Activated T-cell treated with anti-CD3 and anti-CD28 coated beads, Interleukin-2, amount 50 U/mL, for 4 hours (primary cell): Measurements from ENCODE around the gene NR2F1-AS1. TPM values are rescaled to one million over a fixed set of nuclear protein-coding genes. Genes with fewer than 3 reads are reported as not detected.
"Not testable (repeated sequence)": the region's sequence is repeated elsewhere in the genome, so short reads cannot be mapped to it uniquely, and the experiment has no call there.

Source experiments
- ATAC-seq, 2 donors: fragments of 200-7000 bp; cut with Tn5 transposase; one replicate each; pipeline ENCODE4 v1.10.0; 2021
- DNase-seq: peaks from one replicate; pipeline ENCODE4 v3.0.0-alpha.2; 2020
- H3K27me3 Mint-ChIP-seq: one replicate; pipeline ENCODE4 v1.8.0; 2021; ENCODE audit warnings: low read depth, mixed read lengths
- H3K36me3 Mint-ChIP-seq: one replicate; pipeline ENCODE4 v1.8.0; 2022; ENCODE audit warnings: mixed read lengths; ENCODE audit not compliant: insufficient read depth
- H3K4me1 Mint-ChIP-seq: one replicate; pipeline ENCODE4 v1.8.0; 2021; ENCODE audit warnings: low read depth, mixed read lengths
- H3K4me3 Mint-ChIP-seq: one replicate; pipeline ENCODE4 v1.8.0; 2021; ENCODE audit warnings: mild to moderate bottlenecking, moderate library complexity, mixed read lengths
- H3K9me3 Mint-ChIP-seq: one replicate; pipeline ENCODE4 v1.8.0; 2021; ENCODE audit warnings: mixed read lengths
- total RNA-seq, 3 donors: library from RNA; stranded (reverse); gene quantifications; one replicate each; pipeline ENCODE4 v1.2.1, GENCODE V29; 2021

NR2F1-AS1 gene
- total RNA-seq, 3 donors from 2014 or later, result not detected

DNA sequence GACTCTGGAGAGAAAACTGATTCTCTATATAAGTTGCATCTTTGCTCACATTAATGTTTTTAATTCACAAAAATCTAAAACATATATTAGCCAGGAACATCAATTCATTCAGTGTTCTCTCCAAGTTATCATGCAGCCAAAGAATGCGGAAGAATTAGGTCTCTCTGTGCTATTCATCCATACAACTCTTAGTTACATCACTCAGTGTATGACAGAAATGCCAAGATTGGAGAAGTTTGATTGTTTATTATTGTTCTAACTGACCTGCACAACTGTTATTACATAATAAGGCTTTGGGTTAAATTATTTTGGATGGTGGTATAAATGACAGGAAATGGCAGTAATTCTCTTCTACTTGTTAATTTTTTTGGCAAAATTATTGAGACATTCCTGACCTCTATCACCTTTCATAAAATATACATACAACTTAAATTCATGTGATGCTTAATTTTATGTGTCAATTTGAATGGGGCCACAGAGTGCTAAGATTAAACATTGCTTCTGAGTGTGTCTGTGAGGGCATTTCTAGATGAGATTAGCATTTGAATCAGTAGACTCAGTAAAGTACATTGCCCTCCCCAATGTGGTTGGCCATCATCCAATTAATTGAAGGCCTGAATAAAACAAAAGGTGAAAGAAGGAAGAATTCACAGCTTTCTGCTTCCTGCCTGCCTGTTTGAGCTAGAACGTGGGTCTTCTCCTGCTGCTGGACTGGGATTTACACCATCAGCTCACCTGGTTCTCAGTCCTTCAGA is 70.2 kb downstream of the NR2F1-AS1 start:
- Mint-ChIP-seq H3K9me3 (no peaks in the 10 kb centered on the region), H3K4me3 (no peak overlapping the region), H3K4me1 (no peaks in the 10 kb centered on the region), H3K27me3 (peaks cover 3% of the 10 kb centered on the region), H3K36me3 (no peaks in the 10 kb centered on the region)
- ATAC-seq (no peak), DNase-seq (no peak)

GRCh38 chr5:93505553-93505952 is 75.5 kb downstream of the NR2F1-AS1 start:
- not testable (repeated sequence) for H3K9me3 Mint-ChIP-seq

GRCh38 chr5:93503598-93504067 is 77.4 kb downstream of the NR2F1-AS1 start:
- DNase-seq (no peak), ATAC-seq (no peak)
- Mint-ChIP-seq H3K36me3 (no peaks in the 10 kb centered on the region), H3K27me3 (no peaks in the 10 kb centered on the region), H3K9me3 (no peaks in the 10 kb centered on the region), H3K4me3 (no peak overlapping the region), H3K4me1 (no peaks in the 10 kb centered on the region)

More at GRCh38 chr5:93505553-93505952, 75.5 kb downstream of the NR2F1-AS1 start:
- DNase-seq, H3K27me3 Mint-ChIP-seq, ATAC-seq, H3K4me3 Mint-ChIP-seq, H3K4me1 Mint-ChIP-seq, H3K36me3 Mint-ChIP-seq: not testable (repeated sequence)

DNA sequence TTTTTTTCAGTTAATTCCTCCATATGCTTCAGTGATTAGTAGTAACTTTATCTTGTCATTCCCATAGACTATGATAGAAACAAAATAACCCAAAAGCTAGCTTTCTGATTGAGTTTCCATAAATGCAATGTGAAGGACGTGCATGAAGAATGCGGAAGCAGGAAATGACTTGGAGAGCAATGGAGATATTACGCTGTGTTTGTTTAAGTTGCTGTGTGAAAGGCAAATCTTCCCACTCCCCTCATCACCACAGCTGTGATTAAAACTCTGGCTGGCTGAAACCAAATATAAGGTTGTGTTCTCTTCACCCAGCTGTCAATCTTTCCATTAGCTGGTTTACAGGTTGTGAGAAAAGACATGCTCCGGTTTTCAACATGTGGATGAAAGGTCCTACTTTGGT is 83.9 kb downstream of the NR2F1-AS1 start:
- Mint-ChIP-seq H3K4me1 (no peaks in the 10 kb centered on the region), H3K27me3 (peaks cover 2% of the 10 kb centered on the region), H3K9me3 (no peaks in the 10 kb centered on the region), H3K4me3 (no peak overlapping the region), H3K36me3 (no peaks in the 10 kb centered on the region)
- ATAC-seq, result no peak
- no peak for DNase-seq

GRCh38 chr5:93479982-93480509 is 101.0 kb downstream of the NR2F1-AS1 start:
- Mint-ChIP-seq H3K36me3 (no peaks in the 10 kb centered on the region), H3K4me1 (no peaks in the 10 kb centered on the region), H3K27me3 (no peaks in the 10 kb centered on the region), H3K9me3 (peaks cover 12% of the 10 kb centered on the region), H3K4me3 (no peak overlapping the region)
- ATAC-seq, result no peak
- no peak for DNase-seq

- no peak overlapping the region for H3K4me3 Mint-ChIP-seq
- DNase-seq (no peak), ATAC-seq (no peak)
- no peaks in the 10 kb centered on the region for H3K4me1 Mint-ChIP-seq
- no peaks in the 10 kb centered on the region for H3K36me3 Mint-ChIP-seq
- no peaks in the 10 kb centered on the region for H3K27me3 Mint-ChIP-seq
- peaks cover 8% of the 10 kb centered on the region for H3K9me3 Mint-ChIP-seq
These were observed 103.2 kb downstream of the NR2F1-AS1 start for GRCh38 chr5:93477816-93478215.

GRCh38 chr5:93476251-93476742 is 104.7 kb downstream of the NR2F1-AS1 start:
- no peaks in the 10 kb centered on the region for H3K4me1 Mint-ChIP-seq
- H3K4me3 Mint-ChIP-seq, result no peak overlapping the region
- H3K36me3 Mint-ChIP-seq, result no peaks in the 10 kb centered on the region
- no peaks in the 10 kb centered on the region for H3K27me3 Mint-ChIP-seq
- peaks cover 8% of the 10 kb centered on the region for H3K9me3 Mint-ChIP-seq
- ATAC-seq, result no peak
- DNase-seq, result no peak

DNA sequence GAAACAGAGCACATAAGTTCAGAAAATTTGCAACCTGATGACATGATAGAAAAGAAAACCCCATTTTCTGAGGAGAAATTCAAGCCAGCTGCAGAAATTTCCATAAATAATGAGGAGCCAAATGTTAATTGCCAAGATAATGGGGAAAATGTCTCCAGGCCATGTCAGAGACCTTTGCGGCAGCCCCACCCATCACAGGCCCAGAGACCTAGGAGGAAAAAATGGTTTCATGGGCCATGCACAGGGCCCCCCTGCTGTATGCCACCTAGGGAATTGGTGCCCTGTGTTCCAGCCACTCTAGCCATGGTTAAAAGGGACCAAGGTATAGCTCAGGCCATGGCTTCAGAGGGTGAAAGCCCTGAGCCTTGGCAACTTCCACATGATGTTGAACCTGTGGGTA is 118.1 kb downstream of the NR2F1-AS1 start:
- no peak for ATAC-seq
- Mint-ChIP-seq H3K27me3 (no peaks in the 10 kb centered on the region), H3K4me1 (no peaks in the 10 kb centered on the region), H3K9me3 (peaks cover 8% of the 10 kb centered on the region), H3K36me3 (no peaks in the 10 kb centered on the region), H3K4me3 (no peak overlapping the region)
- DNase-seq, result no peak

GRCh38 chr5:93461756-93462155 is 119.3 kb downstream of the NR2F1-AS1 start:
- Mint-ChIP-seq H3K4me1 (no peaks in the 10 kb centered on the region), H3K36me3 (no peaks in the 10 kb centered on the region), H3K9me3 (peaks cover 8% of the 10 kb centered on the region), H3K4me3 (no peak overlapping the region), H3K27me3 (no peaks in the 10 kb centered on the region)
- DNase-seq (no peak), ATAC-seq (no peak)

- no peak for ATAC-seq
- DNase-seq, result no peak
- H3K27me3 Mint-ChIP-seq, result no peaks in the 10 kb centered on the region
These were observed 120.7 kb downstream of the NR2F1-AS1 start for GRCh38 chr5:93460286-93460685.

DNA sequence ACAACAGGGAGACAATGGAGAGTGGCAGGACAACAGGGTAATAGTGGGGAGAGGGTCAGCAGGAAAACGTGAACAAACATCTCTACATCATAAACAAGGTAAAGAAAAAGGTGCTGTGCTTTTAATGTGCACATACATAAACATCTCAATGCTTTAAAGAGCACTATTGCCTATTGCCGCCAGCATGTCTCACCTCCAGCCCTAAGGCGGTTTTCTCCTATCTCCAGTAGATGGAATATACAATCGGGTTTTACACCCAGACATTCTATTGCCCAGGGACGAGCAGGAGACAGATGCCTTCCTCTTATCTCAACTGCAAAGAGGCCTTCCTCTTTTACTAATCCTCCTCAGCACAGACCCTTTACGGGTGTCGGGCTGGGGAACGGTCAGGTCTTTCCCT is 124.2 kb downstream of the NR2F1-AS1 start:
- not testable (repeated sequence) for H3K27me3 Mint-ChIP-seq, H3K9me3 Mint-ChIP-seq, H3K4me1 Mint-ChIP-seq, H3K4me3 Mint-ChIP-seq, H3K36me3 Mint-ChIP-seq, DNase-seq, ATAC-seq

More at GRCh38 chr5:93460286-93460685, 120.7 kb downstream of the NR2F1-AS1 start:
- Mint-ChIP-seq H3K36me3 (no peaks in the 10 kb centered on the region), H3K4me3 (no peak overlapping the region), H3K4me1 (no peaks in the 10 kb centered on the region), H3K9me3 (peaks cover 8% of the 10 kb centered on the region)

- H3K27me3 Mint-ChIP-seq, result no peaks in the 10 kb centered on the region
- H3K36me3 Mint-ChIP-seq, result no peaks in the 10 kb centered on the region
- ATAC-seq (no peak), DNase-seq (no peak)
- no peak overlapping the region for H3K4me3 Mint-ChIP-seq
- no peaks in the 10 kb centered on the region for H3K9me3 Mint-ChIP-seq
- no peaks in the 10 kb centered on the region for H3K4me1 Mint-ChIP-seq
These were observed 126.1 kb downstream of the NR2F1-AS1 start for GRCh38 chr5:93454896-93455295.

GRCh38 chr5:93452255-93452654 is 128.8 kb downstream of the NR2F1-AS1 start:
- DNase-seq, result no peak
- no peaks in the 10 kb centered on the region for H3K9me3 Mint-ChIP-seq
- no peak overlapping the region for H3K4me3 Mint-ChIP-seq
- H3K4me1 Mint-ChIP-seq, result no peaks in the 10 kb centered on the region
- H3K36me3 Mint-ChIP-seq, result no peaks in the 10 kb centered on the region
- no peak for ATAC-seq
- H3K27me3 Mint-ChIP-seq, result no peaks in the 10 kb centered on the region

DNA sequence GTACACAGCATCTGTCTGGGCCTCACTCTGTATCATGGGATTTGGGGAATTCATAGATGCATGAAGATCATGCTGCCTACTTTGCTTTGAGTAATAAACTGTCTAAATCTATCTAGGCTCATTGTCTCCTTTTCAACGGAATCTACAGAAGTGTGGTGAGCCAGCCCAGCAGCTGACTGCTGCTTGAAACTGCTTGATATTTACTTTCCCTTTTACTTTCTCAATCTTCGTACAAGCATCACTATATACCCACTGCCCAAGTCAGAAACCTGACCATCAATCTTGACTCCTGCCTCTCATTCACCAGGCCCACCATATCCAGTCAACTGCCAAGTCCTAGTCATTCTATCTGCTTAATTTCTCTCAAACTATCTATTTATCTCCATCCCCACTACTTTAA is 142.9 kb downstream of the NR2F1-AS1 start:
- Mint-ChIP-seq H3K4me1 (no peaks in the 10 kb centered on the region), H3K36me3 (no peaks in the 10 kb centered on the region), H3K27me3 (no peaks in the 10 kb centered on the region), H3K4me3 (no peak overlapping the region), H3K9me3 (no peaks in the 10 kb centered on the region)
- DNase-seq, result no peak
- ATAC-seq, result no peak

DNA sequence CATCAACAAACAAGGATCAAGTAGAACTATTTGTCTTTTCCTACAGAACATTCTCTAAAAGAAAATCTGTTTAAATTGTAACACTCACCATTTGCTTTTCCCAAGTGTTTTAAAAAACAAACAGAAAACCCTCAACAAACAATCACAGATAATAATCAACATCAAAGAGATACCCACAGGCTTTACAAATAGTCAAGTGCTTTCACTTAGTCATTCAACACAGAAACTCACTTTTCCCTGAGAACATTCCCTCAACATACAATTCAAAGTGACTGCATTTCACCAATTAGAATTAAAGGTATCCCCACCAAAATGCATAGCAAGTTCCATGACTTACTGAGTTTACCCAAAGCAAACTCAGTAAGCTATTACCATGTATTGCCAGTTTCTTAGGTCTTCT is 144.9 kb downstream of the NR2F1-AS1 start:
- H3K4me1 Mint-ChIP-seq, result no peaks in the 10 kb centered on the region
- no peak for DNase-seq
- no peak overlapping the region for H3K4me3 Mint-ChIP-seq
- no peaks in the 10 kb centered on the region for H3K36me3 Mint-ChIP-seq
- no peaks in the 10 kb centered on the region for H3K9me3 Mint-ChIP-seq
- ATAC-seq, result no peak
- no peaks in the 10 kb centered on the region for H3K27me3 Mint-ChIP-seq
